Fibroblast of skin of abdomen (primary cell): Measurements from ENCODE around the gene TBX15.
"Not testable (repeated sequence)": the region's sequence is repeated elsewhere in the genome, so short reads cannot be mapped to it uniquely, and the experiment has no call there.

Experiments
- DNase-seq: peaks from one replicate; pipeline ENCODE4 v3.0.0-alpha.2; 2013

Gene TBX15

DNA sequence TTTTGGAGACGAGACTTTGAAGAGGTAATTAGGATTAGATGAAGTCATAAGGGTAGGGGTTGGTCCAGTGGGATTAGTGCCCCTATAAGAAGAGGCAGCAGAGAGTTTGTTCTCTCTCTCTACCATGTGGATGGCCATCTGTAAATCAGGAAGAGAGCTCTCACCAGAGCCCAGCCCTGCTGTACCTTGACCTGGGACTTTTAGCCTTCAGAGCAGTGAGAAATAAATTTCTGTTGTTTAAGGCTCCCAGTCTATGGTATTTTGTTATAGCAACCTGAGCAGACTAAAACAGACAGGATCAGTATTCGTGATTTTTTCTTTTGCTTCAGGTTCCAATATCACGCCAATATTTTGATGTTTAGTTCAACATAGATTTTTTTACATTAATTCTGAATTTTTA lies 30.0 kb downstream of the TBX15 start:
- no peak for DNase-seq

DNA sequence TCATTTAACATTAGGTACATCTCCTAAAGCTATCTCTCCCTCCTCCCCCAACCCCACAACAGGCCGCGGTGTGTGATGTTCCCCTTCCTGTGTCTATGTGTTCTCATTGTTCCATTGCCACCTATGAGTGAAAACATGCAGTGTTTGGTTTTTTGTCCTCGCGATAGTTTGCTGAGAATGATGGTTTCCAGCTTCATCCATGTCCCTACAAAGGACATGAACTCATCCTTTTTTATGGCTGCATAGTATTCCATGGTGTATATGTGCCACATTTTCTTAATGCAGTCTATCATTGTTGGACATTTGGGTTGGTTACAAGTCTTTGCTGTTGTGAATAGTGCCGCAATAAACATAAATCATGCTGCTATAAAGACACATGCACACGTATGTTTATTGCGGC lies 30.6 kb downstream of the TBX15 start:
- not testable (repeated sequence) for DNase-seq

DNA sequence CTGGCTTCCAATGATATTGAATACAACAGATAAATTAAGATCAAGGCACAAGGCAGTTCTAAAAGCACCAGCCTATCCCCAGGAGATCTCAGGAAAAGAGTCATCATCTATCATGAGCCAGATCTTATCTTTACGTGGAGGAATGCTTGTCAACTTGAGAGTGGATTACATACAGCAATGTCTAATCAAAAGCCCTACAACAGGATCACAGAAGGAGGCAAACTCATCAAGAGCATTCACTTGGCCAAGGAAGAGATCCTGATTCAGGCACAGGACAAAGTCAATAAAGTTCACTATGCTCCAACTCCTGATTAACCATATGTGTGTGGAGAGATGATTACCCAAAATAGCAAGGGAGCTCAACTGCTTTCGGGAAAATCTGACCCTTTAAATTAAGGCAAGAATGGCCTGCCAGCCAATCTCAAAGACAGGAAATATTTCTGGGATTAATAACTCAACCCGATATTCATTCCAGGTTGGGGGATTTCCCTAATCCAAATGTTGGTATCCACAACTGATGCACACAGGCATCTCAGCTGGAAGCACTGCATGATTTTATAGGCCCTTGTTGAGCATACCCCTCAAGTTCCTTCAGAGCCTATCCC lies 33.7 kb downstream of the TBX15 start:
- DNase-seq, result peak; percentile 72

DNA sequence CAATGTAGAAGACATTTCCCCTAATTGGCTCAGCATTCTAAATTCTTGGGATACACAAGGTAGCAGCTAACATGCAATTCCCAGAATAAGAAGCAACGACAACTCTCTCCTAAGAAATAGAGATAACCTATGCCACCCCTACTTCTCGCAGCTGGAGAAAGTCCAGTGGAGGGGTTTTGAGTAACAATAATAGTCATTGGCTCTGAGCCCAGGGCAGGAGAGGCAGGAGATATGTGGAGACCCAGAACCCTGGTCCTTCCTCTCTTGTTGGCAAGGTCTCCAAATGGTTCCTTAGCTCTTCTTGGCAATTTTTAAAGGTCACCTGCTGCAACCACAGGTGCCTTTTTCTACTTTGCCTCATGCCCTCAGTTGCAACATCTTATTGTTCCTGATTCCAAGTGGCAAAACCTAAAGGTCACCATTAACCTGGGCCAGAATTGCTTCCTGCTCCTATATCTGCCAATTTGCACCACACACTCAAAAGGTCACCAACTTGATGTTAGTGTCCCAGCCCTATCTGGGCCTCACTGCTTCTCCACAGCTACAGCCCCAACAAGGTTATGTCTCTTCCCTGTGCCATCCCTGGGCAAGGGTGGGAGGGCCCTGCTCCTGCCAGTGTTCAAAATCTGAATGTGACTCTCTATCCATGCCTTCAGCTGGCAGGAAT lies 36.7 kb downstream of the TBX15 start:
- DNase-seq, result no peak

DNA sequence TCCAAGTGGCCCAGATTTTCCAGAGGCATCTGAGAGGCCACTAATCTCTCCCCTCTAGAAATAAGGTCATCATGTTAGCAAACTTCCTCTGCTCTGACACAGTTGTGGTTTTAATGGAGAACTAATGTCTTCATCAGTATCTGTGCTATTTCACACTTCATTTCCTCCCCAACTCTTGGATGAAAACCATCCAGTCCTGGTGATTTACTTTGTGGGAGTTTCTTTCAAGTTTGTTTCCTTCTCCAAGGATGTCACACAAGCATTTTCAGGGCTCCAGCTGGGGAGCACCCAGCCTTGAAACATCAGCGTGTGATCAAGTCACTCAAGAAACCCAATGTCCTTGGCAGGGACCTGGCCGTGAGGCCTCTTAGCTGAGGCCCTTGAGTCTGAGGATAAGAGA lies 38.8 kb downstream of the TBX15 start:
- DNase-seq, result peak; percentile 88

DNA sequence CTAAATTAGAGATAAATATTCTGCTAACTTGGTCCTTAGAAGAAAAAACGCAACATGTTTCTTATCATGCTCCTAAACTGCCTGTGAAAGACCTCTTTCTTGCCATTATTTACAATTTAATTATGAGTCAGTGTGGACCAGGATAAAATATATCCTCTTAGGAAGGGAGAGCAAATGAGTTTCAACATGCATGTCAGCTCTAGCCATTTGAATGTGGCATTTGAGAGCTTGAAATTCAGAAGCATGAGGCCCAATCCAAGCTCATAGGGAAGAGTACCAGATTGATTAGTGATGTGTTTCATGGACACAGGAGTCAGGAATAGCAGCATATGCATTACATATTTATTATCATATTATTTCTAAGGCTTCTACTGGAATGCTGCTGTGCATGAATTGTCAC lies 39.3 kb downstream of the TBX15 start:
- DNase-seq, result peak; percentile 48

DNA sequence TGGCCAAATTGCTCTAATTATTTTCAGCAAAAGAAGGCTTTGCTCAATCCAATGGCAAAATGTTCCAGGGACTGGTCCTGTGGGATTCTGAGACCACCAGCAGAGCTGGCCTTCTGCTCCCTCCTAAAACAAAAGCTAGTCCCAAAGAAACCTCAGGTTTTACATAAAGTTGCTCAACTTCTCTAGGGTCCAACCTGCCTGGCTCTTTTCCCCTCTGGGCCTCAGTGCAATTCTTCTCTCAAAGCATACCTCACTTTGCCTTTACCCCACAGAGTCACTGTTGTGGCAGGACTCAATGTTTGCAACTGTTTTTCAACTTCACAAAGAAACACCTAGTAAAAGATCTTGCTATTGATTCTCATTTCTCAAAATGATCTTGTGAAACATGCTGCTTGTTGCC lies 39.8 kb downstream of the TBX15 start:
- DNase-seq, result no peak

DNA sequence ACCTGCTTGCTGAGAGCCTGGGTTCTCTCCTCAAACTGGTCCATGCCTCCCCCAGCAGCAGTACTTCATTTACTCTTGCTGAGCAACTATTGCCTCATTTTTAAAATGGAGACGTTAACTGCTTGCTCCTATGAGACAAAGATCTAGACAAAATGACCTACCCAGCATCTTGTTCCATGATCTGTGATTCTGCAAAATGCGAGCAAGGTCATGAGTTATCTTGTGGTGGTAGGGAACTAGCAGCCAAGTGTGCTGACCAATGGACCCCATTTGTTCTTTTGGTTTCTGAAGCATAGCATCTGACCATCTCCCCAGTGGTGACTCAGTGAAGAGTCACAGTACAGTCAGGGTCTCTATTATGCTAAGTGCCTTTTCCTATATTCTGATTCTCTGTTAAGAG lies 40.4 kb downstream of the TBX15 start:
- peak; percentile 81 for DNase-seq

DNA sequence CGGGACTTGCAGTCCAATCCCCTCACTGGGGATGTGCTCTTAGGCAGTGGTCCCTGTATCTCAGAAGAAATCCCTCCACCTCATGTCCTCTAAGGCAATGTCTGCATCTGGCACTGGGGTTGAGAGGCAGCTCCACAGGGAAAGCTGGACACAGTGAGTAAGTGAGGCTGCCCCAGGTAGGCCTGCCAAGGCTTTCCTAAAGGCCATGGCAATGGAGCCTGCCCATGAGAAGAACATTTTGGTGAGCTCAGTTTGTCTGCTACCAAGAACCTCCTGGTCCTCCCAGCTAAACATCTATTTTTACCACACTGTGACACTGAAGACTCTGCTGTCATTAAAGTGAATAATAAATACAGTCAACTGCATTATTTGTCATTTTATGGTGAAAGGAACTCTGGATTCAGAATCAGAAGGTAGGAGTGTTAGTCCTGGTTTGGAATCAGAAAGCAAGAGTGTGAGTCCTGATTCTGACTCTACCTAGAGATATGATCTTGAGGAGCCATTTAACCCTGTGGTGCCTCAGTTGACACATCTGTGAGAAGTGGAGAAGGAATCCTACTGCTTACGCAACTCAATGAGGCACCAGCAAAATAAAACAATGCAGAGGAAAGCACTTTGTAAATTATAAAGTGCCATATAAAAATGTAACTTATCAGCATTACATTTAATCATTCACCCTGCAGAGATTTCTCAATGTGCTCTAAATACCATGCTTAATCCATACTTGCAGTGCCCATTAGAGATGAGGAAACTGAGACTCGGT lies 41.0 kb downstream of the TBX15 start:
- DNase-seq, result peak; percentile 76

DNA sequence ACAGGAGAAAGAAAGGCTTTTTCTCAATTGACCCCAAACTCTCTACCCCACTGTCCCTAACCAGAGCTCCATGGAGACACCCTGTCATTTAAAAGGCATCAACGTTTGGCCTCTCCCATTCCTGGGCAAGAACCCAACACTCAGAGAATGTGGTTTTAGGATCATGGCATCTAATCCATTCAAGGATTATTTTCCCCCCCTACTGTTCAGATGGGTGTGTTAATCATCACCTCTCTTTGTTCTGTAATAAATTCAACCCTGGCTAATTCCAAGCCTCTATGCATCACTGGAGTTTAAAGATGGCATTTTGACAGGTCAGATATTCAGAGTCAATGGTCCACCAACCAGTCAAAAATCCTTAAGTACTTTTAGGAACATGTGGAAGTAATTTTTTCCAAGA lies 42.7 kb downstream of the TBX15 start:
- DNase-seq, result peak; percentile 94

DNA sequence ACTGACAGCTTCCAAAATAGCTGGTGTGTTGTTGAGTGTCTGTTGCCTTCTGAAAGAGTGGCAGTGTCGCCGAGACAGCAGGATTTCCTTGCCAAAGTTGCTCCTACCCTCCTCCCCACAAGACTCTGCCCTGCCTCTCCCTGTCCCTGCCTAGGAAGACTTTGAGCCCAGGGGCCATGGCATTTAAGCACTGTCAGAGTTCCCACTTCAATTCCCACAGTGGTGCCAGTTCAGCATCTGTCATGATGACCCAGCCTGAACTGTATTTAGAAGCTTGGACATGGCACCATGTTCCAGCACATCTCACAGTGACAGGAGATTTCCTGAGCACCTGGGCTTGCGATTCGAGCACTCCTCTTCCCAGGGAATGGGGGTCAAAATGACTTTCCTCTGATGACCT lies 43.6 kb downstream of the TBX15 start:
- no peak for DNase-seq

DNA sequence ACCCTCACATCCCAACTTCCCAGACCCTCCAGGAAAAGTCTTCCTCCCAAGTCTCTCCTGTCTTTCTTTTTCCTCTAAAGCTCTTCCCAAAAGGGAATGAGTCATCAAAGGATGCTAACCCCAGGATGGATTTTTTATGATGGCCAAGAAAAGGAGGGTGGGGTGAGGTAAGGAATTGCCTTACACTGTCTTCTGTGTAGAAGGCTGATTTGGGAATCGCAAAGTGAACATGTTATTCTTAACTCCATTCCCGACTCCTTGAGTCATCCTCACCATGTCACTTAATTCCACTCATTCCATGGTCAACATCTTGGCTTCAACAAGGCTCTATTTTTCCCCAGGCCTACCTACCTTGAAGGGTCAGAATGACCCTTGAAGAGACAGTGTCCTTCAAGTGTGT lies 44.0 kb downstream of the TBX15 start:
- peak; percentile 79 for DNase-seq

DNA sequence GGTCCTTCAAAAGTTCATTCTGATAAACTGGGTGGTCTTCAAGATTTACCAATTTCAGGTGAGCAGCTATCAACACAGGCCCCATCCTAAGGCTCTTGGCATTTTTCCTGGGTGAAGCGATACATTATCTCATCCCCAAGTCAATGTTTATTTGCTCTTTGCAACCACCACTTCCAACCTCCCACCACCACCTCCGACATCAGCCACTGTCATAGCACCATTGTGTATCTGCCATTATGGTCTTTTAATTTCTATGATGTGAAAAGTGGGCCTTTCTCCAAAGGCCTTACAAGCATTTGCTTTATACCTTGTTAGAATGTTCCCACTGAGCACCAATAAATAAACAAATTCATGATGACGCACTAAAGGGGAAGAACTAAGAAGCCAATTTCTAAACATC lies 47.2 kb downstream of the TBX15 start:
- DNase-seq, result no peak

DNA sequence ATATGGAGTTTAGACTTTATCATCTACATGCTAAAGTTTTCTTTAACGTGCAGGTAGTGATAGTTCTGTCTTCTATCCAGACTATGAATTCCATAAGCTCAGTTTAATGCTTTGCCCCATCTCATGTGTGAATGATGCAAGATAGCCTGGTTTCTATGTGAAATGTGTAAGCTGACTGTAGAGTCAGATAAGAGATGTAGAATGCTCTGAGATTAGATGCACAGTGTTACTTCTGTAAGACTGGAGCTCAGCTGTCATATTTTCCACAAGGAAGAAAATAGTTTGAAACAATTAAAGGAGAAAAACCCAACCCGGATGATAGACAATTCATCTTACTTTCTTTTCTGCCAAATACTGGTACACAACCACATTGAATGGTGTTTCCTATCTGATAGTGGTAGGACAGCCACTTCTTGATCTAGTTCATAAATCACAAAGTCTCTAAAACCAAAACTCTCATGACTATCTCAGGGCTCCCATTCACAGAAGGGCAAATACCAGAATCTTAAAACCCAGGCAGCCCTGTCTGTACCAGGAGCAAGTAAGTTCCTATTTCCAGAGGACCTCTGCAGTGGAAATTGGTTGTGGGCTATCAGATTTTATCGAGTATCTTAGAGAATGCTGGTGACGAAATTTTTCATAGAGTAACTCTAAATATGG lies 50.6 kb downstream of the TBX15 start:
- no peak for DNase-seq

DNA sequence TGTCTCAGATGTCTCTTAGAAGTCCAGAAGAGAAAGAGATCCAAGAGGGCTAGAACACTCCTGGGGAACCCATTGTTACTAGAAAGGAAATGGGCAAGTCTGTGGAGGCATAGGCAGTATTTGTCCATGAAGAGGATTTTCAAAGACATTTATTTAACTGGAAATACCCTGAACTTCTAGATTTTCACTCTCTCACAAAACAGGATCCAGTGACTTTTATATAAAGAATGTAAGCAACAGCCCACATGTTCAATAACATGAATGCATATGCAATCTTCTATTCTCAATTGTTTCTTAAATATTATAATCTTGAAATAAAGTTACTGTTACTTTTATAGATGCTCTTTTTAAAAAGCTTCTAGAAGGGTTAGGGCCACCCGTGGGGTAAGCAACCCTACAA lies 53.4 kb downstream of the TBX15 start:
- DNase-seq, result peak; percentile 29

DNA sequence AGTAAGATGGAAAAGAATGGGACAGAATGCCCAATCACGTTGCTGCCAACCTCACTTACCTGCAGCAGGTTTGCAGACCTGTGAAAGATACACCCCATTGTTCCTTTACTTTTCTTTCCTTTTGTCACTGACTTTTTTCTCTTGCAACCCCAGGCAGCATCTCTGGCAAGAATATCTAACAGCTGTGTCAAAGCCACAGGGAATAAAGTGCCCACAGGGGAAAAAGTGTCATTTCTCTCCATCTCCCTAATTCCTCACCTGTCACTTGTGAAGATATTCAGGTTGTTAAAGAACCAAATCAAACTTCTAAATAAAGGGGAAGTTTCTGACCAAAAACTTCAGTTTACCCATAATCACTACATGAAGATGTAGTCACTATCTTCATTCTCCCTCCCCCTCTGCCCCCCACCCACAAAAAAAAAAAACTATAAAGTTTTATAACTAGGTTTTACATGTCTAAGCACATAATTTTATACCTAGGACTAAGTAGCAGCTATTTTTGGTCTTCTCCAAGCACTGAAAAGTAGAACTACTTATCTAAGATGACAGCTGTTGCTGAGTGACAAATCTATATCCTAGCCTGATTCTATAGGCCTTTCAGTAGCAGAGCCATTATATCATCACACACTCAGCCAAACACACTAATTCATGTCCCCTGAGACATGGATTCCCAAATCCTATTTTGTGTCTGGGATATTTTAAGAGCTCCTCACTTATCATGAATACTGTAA lies 54.9 kb downstream of the TBX15 start:
- peak; percentile 21 for DNase-seq

DNA sequence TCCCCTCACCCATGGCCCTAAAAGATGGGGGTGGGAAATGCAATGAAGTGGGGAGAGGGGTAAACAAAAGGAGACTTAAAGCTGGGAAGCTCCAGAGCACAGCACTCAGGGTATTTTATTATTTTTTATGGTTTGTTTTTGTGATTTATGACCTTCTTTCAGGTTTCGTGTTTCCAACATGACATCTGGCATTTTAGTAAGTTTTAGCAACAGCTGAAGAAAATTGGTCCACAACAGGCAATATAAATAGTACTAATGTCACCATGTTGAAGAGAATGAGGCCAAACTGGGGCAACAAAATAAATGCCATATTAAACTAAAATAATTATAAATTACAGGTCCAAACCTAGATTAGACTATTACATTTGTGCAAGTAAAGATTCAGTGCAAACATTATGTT lies 56.3 kb downstream of the TBX15 start:
- no peak for DNase-seq

DNA sequence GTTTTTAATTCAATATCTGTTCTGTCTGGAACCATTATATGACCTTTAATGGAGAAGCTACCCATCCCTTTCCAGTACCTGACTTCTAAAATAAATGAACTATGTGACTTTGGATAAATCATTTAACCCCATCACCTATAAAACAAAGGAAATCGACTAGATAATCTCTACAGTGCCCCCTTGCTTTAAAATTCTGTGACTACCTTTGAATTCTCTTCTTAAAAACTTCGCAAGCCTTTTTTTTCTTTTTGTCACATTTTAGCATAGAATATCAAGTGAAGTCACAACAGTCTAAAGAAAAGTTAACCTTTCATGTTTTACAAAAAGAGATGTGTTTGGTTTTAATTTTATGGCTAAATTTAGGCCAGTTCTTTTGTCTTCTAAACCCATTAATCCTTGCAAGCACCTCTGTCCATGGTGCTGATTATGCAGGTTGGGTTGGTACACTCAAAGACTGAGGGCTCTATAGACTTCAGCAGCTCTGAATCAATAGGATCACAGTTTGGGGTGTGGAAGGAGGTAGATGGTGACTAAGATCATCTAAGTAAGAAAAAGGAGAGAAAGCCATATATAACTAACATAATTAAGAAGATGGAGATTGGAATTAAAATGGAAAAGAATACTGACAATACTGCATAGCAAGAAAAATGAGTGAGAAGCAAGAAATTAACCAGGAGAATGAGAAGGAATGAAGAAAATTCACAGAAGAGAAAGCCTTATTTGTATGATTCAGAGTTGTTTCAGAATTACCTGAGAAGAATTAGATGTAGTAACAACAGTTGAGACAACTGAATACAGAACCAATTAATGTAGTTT lies 59.2 kb downstream of the TBX15 start:
- DNase-seq, result peak; percentile 43

DNA sequence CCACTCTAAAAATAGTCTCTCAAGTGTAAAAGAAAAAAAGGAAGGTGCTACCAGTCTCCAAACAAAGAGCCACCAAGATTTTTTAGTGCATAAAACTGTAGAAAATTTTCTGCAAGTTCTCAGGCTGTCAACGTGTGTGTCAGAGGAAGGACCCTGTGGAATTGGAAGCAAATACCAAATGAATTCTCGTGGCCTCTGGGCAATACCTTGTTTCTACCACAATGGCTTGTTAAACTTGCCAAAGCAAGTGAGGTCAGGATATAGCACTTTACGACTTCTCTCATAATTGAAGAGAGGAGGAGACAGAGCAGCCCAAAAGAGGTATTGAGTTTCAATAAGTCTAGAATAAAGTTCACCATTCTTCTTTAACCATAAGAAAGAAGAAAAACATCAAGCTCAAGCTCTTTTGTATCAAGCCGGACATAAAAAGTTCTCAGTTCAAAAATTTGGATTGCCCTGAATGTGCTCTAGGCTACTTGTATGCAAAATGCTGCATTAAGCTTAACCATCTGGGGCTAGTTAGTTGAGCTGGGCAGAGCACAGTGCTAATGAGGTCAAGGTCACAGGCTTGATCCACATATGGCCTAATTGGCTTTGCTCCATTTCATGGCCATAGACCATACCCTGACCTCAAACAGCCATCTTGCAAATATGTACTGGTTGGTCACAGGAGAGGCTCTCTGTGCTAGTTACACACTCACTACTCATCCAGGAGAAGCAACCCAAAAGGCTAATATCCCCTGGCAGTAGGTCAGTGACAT lies 60.5 kb downstream of the TBX15 start:
- DNase-seq, result peak; percentile 50

DNA sequence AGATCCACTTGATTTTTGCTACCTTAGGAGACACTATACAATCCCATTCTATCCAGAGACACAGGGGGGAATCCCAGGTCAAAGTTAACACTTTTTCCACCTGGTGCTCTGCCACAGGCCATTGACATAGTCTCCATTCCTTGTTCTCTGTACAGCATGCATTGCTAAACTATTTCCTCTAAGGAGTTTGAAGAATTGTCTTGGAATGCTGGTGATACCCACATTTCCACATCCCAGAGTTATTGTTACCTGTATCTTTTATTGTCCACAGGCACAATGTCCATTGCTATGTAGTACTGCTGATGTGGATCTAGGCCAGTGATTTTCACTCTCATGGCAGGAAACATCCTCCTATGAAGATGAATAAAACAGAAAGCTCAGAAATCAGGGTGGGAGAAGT lies 61.9 kb downstream of the TBX15 start:
- DNase-seq, result no peak

DNA sequence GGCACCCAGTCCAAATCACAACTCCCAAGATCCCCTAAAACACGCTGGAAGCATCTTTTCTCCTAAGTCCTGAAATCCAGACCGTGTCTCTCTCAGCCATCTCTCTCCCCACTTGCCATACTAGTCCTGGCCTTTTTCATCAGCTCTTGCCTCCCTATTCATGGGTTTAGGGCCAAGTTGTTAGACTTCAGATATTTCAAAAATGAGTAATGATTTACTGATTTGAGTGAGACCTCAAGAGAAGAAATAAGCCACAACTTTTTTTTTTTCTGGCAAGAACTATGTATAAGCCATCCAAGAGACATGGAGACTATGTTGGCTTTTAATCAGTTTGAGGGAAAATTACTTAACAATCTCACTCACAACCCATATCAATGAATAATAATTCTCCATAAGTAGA lies 62.5 kb downstream of the TBX15 start:
- peak; percentile 55 for DNase-seq
